HepG2 (cell line): ENCODE results near the gene CLN6. TPM values are rescaled to one million over a fixed set of nuclear protein-coding genes. Genes with fewer than 3 reads are reported as not detected.

Source experiments
- ATF7-NPFF ChIP-seq: sonication (generic); formaldehyde crosslinking; IDR thresholded peaks from 2 replicates; pipeline ENCODE4 v1.8.1; 2023; ENCODE audit warnings: mild to moderate bottlenecking, low read depth, missing genetic modification reagents, moderate library complexity
- CEBPG ChIP-seq: IDR thresholded peaks from 2 replicates; pipeline ENCODE4 v1.6.1; 2016
- EP300 ChIP-seq, 3 experiments: sonication (generic) in 1 of 3; formaldehyde crosslinking in 1 of 3; IDR thresholded peaks; 2 replicates each; pipeline versions ENCODE4 v1.5.1 to v1.6.1; 2011 to 2020; ENCODE audit warnings: low read depth in 2 of 3, low read length in 2 of 3, borderline replicate concordance in 1 of 3, improper control_type of control experiment in 1 of 3, mild to moderate bottlenecking in 1 of 3, missing genetic modification reagents in 1 of 3, moderate library complexity in 1 of 3
- FOXA1 ChIP-seq, 2 experiments: fragments of 450-650 bp in 1 of 2; sonication (generic) in 1 of 2; formaldehyde crosslinking in 1 of 2; IDR thresholded peaks; 2 replicates each; pipeline versions ENCODE4 v1.4.0 to v1.6.1; 2016 to 2020; ENCODE audit warnings: missing genetic modification reagents in 1 of 2
- FOXK1 ChIP-seq: sonication (generic); formaldehyde crosslinking; IDR thresholded peaks from 2 replicates; pipeline ENCODE4 v1.4.0; 2020; ENCODE audit warnings: low read depth, missing genetic modification reagents, borderline replicate concordance
- FOXP1 ChIP-seq, 2 experiments: fragments of 450-650 bp in 1 of 2; IDR thresholded peaks; 2 replicates each; pipeline ENCODE4 v1.6.1; 2017 to 2018; ENCODE audit warnings: antibody characterized with exemption in 1 of 2
- IKZF4 ChIP-seq: sonication (generic); formaldehyde crosslinking; IDR thresholded peaks from 2 replicates; pipeline ENCODE4 v1.5.1; 2020; ENCODE audit warnings: borderline replicate concordance, mild to moderate bottlenecking, low read depth, missing genetic modification reagents; ENCODE audit errors: not compliant biosample characterization
- PAX8 ChIP-seq: sonication (generic); formaldehyde crosslinking; IDR thresholded peaks from 2 replicates; pipeline ENCODE4 v1.8.0; 2022; ENCODE audit warnings: mild to moderate bottlenecking, missing genetic modification reagents, borderline replicate concordance
- PPARG ChIP-seq: conservative IDR thresholded peaks from 2 replicates; pipeline ENCODE4 v1.6.1; 2016; ENCODE audit warnings: missing biosample characterization, missing genetic modification reagents
- YEATS2 ChIP-seq: sonication (generic); formaldehyde crosslinking; IDR thresholded peaks from 2 replicates; pipeline ENCODE4 v1.4.0; 2020; ENCODE audit warnings: missing genetic modification reagents, borderline replicate concordance
- ZC3H13 ChIP-seq: sonication (generic); formaldehyde crosslinking; IDR thresholded peaks from 2 replicates; pipeline ENCODE4 v1.8.1; 2023; ENCODE audit warnings: mild to moderate bottlenecking, missing genetic modification reagents, moderate library complexity
- polyA plus RNA-seq, 8 experiments: library from polyadenylated mRNA; depleted of rRNA in 3 of 8; stranded (reverse) in 7 of 8; unstranded in 1 of 8; fragments of >200 nt; fragmentation: Illumina TruSeq in 4 of 8; extraction: Trizol in 4 of 8; gene quantifications; 2 replicates each; pipeline versions ENCODE4 v1.2.1 to v1.2.3, GENCODE V29; 2011 to 2016; ENCODE audit warnings: low read depth in 4 of 8, missing spikeins in 1 of 8, mixed read lengths in 1 of 8; ENCODE audit not compliant: insufficient read depth in 1 of 8
- total RNA-seq, 5 experiments: library from RNA; depleted of rRNA; stranded (reverse); fragments of >200 nt; fragmentation: Illumina TruSeq; extraction: Trizol; gene quantifications; 2 replicates each; pipeline ENCODE4 v1.2.3, GENCODE V29; 2016; ENCODE audit warnings: low read depth in 1 of 5
- TF ChIP-seq, protein P1 (sequence below): sonication (generic); formaldehyde crosslinking; IDR thresholded peaks from 2 replicates; pipeline ENCODE4 v1.4.0; 2020; ENCODE audit warnings: mild to moderate bottlenecking, missing genetic modification reagents

CLN6 gene
- total and polyA plus RNA-seq, 2 of the 13 experiments (the other 11 are each of a cell fraction or from before 2014, with no cell fraction given) = 24.9 to 27.1 TPM

DNA sequence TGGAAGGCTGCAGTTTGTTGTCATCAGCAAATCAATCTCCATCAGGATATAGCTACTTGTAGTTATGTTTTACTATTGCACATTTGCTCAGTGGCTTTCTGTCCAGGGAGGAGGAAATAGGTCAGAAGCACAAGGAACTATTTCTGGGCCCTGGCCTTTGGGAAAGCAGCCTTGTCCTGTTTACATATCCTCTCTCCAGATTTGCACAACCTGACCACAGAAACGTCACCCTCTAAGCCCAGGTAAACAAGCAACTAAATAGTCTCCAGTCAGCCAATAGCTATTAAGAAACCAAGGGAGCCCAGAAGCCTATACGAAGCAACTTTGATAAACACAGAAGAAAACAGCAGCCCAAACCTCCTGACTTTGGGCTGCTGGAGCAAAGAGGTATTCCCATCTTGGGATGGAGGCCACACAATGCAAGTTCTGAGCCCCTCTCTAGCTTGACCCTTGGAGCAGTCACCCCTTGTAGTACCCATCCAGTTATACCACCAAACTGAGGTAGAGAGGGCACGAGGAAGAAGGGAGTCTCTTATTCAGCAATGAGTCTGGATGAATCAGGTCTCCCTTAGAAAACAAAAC, 45.7 kb upstream of the CLN6 start (continued):
- TF ChIP-seq IKZF4 (no peak), ZC3H13 (CRISPR knock-in tag) (no peak), FOXP1 (IDR thresholded peaks at IDR 0.05) (peak; percentile 72), FOXP1 (CRISPR knock-in tag; IDR thresholded peaks at IDR 0.05) (peak; percentile 95), FOXK1 (CRISPR knock-in tag) (peak; percentile 93), FOXA1 (IDR thresholded peaks at IDR 0.05) (no peak), FOXA1 (CRISPR knock-in tag; IDR thresholded peaks at IDR 0.05) (peak; percentile 81), EP300 (IDR thresholded peaks at IDR 0.05; ENCODE audit: low read depth in 2 of 2, low read length in 2 of 2) (peak in 1 of 2 experiments; percentile 52; a peak in 2 of 4 replicates), EP300 (CRISPR knock-in tag; IDR thresholded peaks at IDR 0.05; ENCODE audit: borderline replicate concordance) (peak; percentile 39; the same call in 1 of the 2 replicates), YEATS2 (CRISPR knock-in tag) (peak; percentile 25; the same call in 1 of the 2 replicates), ATF7-NPFF (CRISPR knock-in tag) (no peak), PAX8 (CRISPR knock-in tag) (no peak), PPARG (0 out of 2 replicates have a peak, but pooled peaks have one; percentile 19), CEBPG (peak; percentile 68)
- TF ChIP-seq, protein P1, sequence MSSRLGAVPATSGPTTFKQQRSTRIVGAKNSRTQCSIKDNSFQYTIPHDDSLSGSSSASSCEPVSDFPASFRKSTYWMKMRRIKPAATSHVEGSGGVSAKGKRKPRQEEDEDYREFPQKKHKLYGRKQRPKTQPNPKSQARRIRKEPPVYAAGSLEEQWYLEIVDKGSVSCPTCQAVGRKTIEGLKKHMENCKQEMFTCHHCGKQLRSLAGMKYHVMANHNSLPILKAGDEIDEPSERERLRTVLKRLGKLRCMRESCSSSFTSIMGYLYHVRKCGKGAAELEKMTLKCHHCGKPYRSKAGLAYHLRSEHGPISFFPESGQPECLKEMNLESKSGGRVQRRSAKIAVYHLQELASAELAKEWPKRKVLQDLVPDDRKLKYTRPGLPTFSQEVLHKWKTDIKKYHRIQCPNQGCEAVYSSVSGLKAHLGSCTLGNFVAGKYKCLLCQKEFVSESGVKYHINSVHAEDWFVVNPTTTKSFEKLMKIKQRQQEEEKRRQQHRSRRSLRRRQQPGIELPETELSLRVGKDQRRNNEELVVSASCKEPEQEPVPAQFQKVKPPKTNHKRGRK = no peak
- TF ChIP-seq, all 625 proteins: peak for 42
